ENCODE measurements around the gene FAM168B.

The FAM168B gene

DNA sequence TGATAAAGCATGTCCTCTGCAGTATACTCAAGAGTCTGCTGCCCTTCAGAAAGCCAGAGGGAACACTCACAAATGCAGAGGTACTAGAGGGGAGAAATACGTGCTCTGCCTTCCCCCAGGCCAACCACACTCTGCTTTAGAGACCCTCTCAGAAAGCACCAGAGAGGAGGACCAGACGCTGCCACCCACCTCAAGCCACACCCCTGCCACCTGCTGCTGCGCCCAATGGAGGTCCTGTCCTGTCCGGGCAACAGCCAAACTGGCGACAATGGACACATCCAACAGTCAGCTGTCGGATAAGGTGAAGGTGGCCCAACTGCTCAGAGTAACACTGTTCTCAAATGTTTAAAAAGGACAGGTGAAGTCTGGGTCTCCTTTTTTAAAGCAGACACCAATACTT lies 44.6 kb downstream of the FAM168B start:
- no peaks in the 10 kb centered on the region for H3K4me1 Mint-ChIP-seq
- DNase-seq: no peak
- H3K27ac Mint-ChIP-seq: peak overlapping the region; percentile 96
- no peak overlapping the region for H3K4me3 Mint-ChIP-seq
- no peaks in the 10 kb centered on the region for H3K27me3 Mint-ChIP-seq (ENCODE audit: low read depth, poor library complexity)
- no peaks in the 10 kb centered on the region for H3K9me3 Mint-ChIP-seq
- H3K36me3 Mint-ChIP-seq (ENCODE audit: low read depth): peaks cover 51% of the 10 kb centered on the region
- TF ChIP-seq, protein P1, sequence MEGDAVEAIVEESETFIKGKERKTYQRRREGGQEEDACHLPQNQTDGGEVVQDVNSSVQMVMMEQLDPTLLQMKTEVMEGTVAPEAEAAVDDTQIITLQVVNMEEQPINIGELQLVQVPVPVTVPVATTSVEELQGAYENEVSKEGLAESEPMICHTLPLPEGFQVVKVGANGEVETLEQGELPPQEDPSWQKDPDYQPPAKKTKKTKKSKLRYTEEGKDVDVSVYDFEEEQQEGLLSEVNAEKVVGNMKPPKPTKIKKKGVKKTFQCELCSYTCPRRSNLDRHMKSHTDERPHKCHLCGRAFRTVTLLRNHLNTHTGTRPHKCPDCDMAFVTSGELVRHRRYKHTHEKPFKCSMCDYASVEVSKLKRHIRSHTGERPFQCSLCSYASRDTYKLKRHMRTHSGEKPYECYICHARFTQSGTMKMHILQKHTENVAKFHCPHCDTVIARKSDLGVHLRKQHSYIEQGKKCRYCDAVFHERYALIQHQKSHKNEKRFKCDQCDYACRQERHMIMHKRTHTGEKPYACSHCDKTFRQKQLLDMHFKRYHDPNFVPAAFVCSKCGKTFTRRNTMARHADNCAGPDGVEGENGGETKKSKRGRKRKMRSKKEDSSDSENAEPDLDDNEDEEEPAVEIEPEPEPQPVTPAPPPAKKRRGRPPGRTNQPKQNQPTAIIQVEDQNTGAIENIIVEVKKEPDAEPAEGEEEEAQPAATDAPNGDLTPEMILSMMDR (IDR thresholded peaks at IDR 0.05): no peak

DNA sequence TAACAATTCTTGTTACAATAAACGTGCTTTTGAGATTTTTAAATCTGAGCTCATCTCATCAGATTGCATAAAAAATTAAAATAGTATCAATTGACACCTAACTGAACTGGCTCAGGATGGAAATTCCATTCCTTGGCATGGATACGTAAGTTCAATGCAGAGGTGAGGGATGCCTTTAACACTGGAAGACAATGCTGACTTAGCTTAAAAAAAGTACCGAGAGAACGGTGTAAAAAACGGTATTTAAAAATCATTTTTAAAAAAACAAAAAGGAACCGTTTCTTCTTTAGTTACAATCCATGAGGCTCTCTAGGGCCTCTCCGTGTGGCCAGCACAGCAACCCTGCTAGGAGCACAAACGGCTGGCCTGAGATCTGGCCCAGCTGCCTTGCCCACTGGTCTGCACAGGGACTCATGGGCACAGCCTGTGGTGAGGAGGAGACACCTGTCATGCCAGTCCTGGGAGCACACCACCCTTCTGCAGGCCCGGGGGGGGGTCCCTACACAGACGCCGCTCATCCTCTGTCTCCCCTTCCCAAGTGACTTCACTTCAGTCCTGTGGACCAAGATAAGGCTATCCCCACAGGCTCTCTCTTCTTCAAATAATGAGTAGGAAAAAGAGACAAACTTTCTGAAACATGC lies 45.2 kb downstream of the FAM168B start:
- TF ChIP-seq, protein P1 (IDR thresholded peaks at IDR 0.05): no peak
- no peak for DNase-seq
- H3K9me3 Mint-ChIP-seq: no peaks in the 10 kb centered on the region
- peaks cover 45% of the 10 kb centered on the region for H3K36me3 Mint-ChIP-seq (ENCODE audit: low read depth)
- no peaks in the 10 kb centered on the region for H3K4me1 Mint-ChIP-seq
- H3K27ac Mint-ChIP-seq: peak overlapping the region; percentile 96
- no peaks in the 10 kb centered on the region for H3K27me3 Mint-ChIP-seq (ENCODE audit: low read depth, poor library complexity)
- no peak overlapping the region for H3K4me3 Mint-ChIP-seq

DNA sequence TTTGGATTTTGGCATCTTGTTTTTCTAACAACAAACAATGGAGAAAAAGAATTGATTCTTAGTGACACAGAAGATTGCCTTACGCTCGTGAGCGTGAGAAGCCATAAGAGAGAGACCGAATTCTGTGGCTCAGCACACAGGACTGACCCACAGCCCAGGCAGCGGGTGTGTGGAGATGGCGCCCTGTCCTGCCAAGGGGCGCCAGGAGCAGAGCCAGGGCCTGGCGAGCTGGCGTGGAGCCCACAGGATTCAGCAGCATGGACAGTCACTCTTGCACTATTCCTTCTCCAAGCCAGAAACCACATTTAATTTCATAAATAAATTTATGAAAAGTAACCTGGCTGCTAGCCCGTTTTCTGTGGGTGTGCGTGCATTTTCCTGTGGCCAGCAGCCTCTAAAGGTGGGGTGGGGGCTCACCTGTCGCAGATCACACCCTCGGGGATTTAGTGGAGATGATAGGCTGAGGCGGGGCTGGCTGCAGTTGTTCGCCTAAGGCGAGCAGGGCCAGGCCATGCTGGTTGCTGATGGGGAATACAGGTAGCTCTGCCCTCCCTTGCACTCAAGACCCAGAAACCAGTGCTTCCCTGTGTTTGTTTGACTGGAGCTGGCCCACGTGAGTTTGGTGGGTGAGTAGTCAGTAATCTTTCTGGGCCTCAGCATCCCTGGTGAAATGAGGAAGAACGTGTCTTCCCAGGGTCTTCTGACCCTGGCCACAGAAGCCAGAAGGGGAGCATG lies 46.2 kb downstream of the FAM168B start:
- TF ChIP-seq, protein P1 (IDR thresholded peaks at IDR 0.05): no peak
- no peak for DNase-seq
- Mint-ChIP-seq H3K9me3 (no peaks in the 10 kb centered on the region), H3K4me1 (no peaks in the 10 kb centered on the region), H3K27ac (peak overlapping the region; percentile 81), H3K27me3 (ENCODE audit: low read depth, poor library complexity) (peaks cover 3% of the 10 kb centered on the region), H3K36me3 (ENCODE audit: low read depth) (peaks cover 36% of the 10 kb centered on the region), H3K4me3 (no peak overlapping the region)

DNA sequence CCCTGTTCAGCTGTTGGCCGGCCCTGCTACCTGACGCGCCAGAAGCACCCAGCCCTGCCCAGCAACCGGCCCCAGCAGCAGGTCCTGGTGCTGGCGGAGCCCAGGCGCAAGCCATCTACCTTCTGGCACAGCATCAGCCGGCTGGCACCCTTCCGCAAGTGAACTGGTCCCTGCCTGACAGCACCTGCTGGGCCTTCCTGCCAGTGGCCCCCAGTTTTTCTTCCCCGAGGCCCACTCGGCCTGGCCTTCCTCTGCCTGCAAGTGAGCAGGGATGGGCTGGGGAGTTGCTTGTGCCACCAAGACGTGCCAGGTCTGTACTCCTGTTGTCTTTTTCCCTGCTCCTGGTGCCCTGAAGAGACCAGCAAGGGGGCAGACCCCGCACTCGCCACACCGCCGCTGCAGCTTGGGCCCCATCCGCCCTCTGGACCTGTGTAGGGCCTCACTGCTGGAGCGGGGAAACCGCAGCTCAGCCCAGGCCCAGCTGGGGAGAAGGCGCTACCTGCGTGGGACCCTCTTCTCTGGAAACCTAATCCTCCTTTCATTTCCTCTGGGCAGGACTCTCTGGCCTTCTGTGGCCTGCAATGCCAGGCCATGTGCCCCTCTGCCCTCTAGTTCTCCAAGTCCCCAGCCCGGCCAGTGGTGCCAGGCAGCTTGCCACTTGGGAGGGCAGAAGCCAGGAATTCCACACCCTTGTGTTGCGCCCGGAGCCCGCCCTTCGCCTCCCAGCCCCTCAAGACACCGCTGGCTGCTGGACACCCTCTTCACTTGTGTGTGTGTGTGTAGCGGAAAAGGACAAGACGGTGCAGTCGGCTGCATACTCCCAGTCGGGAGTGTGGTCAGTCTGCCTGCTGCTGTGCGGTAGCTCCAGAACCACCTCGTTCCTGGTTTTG lies 47.0 kb downstream of the FAM168B start:
- TF ChIP-seq, protein P1 (IDR thresholded peaks at IDR 0.05): no peak
- Mint-ChIP-seq H3K27me3 (ENCODE audit: low read depth, poor library complexity) (peaks cover 4% of the 10 kb centered on the region), H3K27ac (peak overlapping the region; percentile 81), H3K9me3 (no peaks in the 10 kb centered on the region), H3K36me3 (ENCODE audit: low read depth) (peaks cover 28% of the 10 kb centered on the region), H3K4me3 (no peak overlapping the region), H3K4me1 (peaks cover 5% of the 10 kb centered on the region)
- DNase-seq: no peak

DNA sequence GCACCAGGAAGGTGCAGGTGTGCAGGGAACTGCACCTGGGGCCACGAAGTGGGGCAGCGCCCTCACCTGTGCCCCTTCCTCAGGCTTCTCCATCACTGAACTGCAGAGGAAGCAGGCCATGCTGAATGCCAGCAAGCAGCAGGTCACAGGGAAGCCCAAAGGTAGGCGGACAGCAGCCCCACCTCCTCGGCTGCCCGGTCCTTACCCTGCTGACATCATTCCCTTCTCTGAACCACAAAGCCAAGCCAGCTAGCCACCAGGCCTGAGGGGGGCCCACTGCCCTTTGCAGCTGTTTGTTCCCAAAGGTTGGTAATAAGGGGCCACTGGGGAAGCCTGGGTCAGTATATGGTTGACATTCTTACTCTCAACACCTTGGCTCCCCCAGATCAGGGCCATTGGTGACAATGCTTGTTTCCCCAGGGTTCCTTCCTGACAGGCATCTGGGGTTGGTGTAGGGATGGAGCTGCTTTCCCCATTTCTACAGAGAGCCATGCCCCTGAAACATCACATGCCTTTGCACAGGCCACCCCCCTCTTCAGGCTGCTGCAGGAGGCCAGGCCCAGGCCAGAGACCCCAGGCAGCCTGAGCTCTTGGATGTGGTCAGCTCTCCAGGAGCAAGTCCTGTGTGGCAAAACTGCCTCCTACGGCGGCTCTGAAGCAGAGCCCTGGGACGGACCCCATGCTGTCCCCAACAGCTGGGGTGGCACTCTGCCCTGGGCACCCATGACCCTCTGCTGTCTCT lies 47.8 kb downstream of the FAM168B start:
- Mint-ChIP-seq H3K36me3 (ENCODE audit: low read depth) (peaks cover 23% of the 10 kb centered on the region), H3K9me3 (no peaks in the 10 kb centered on the region), H3K4me1 (peaks cover 11% of the 10 kb centered on the region), H3K27me3 (ENCODE audit: low read depth, poor library complexity) (peaks cover 4% of the 10 kb centered on the region), H3K4me3 (no peak overlapping the region), H3K27ac (no peak overlapping the region)
- TF ChIP-seq, protein P1 (IDR thresholded peaks at IDR 0.05): no peak
- no peak for DNase-seq
